Measurements from ENCODE around the gene TSPEAR.
"Not testable (repeated sequence)": the region's sequence is repeated elsewhere in the genome, so short reads cannot be mapped to it uniquely, and the experiment has no call there.

Gene TSPEAR

GRCh38 chr21:44485254-44485793 is 226.0 kb downstream of the TSPEAR start:
- Histone ChIP-seq H3K4me1 (ENCODE audit: control insufficient read depth, insufficient read depth, low read length) (no peaks in the 10 kb centered on the region), H3K4me3 (ENCODE audit: low read length) (no peak overlapping the region), H3K27ac (ENCODE audit: low read depth, low read length) (no peak overlapping the region), H3K36me3 (ENCODE audit: control insufficient read depth, insufficient read depth, low read length) (no peaks in the 10 kb centered on the region), H3K9ac (ENCODE audit: low read length) (no peak overlapping the region), H3K27me3 (ENCODE audit: control insufficient read depth, insufficient read depth, low read length) (peaks cover 2% of the 10 kb centered on the region)

GRCh38 chr21:44484498-44485253 is 226.7 kb downstream of the TSPEAR start:
- Histone ChIP-seq H3K27me3 (ENCODE audit: control insufficient read depth, insufficient read depth, low read length) (peaks cover 2% of the 10 kb centered on the region), H3K4me1 (ENCODE audit: control insufficient read depth, insufficient read depth, low read length) (no peaks in the 10 kb centered on the region), H3K27ac (ENCODE audit: low read depth, low read length) (no peak overlapping the region), H3K4me3 (ENCODE audit: low read length) (no peak overlapping the region), H3K36me3 (ENCODE audit: control insufficient read depth, insufficient read depth, low read length) (no peaks in the 10 kb centered on the region), H3K9ac (ENCODE audit: low read length) (no peak overlapping the region)

- Histone ChIP-seq H3K27ac (ENCODE audit: low read depth, low read length) (no peak overlapping the region), H3K4me1 (ENCODE audit: control insufficient read depth, insufficient read depth, low read length) (peaks cover 2% of the 10 kb centered on the region)
Observed at GRCh38 chr21:44483288-44484237, 227.8 kb downstream of the TSPEAR start.

GRCh38 chr21:44482581-44483287 is 228.6 kb downstream of the TSPEAR start:
- Histone ChIP-seq H3K27me3 (ENCODE audit: control insufficient read depth, insufficient read depth, low read length) (peaks cover 2% of the 10 kb centered on the region), H3K9ac (ENCODE audit: low read length) (no peak overlapping the region), H3K27ac (ENCODE audit: low read depth, low read length) (no peak overlapping the region), H3K36me3 (ENCODE audit: control insufficient read depth, insufficient read depth, low read length) (no peaks in the 10 kb centered on the region), H3K4me3 (ENCODE audit: low read length) (no peak overlapping the region), H3K4me1 (ENCODE audit: control insufficient read depth, insufficient read depth, low read length) (peaks cover 8% of the 10 kb centered on the region)

More at GRCh38 chr21:44483288-44484237, 227.8 kb downstream of the TSPEAR start:
- peaks cover 2% of the 10 kb centered on the region for H3K27me3 ChIP-seq (ENCODE audit: control insufficient read depth, insufficient read depth, low read length)
- no peak overlapping the region for H3K4me3 ChIP-seq (ENCODE audit: low read length)
- no peak overlapping the region for H3K9ac ChIP-seq (ENCODE audit: low read length)
- no peaks in the 10 kb centered on the region for H3K36me3 ChIP-seq (ENCODE audit: control insufficient read depth, insufficient read depth, low read length)

GRCh38 chr21:44480200-44481053 is 230.9 kb downstream of the TSPEAR start:
- H3K27me3 ChIP-seq (ENCODE audit: control insufficient read depth, insufficient read depth, low read length): peaks cover 2% of the 10 kb centered on the region
- H3K27ac ChIP-seq (ENCODE audit: low read depth, low read length): no peak overlapping the region
- no peak overlapping the region for H3K9ac ChIP-seq (ENCODE audit: low read length)
- H3K4me1 ChIP-seq (ENCODE audit: control insufficient read depth, insufficient read depth, low read length): peaks cover 10% of the 10 kb centered on the region
- H3K36me3 ChIP-seq (ENCODE audit: control insufficient read depth, insufficient read depth, low read length): no peaks in the 10 kb centered on the region
- no peak overlapping the region for H3K4me3 ChIP-seq (ENCODE audit: low read length)

GRCh38 chr21:44479556-44480199 is 231.7 kb downstream of the TSPEAR start:
- H3K36me3 ChIP-seq (ENCODE audit: control insufficient read depth, insufficient read depth, low read length); H3K27me3 ChIP-seq (ENCODE audit: control insufficient read depth, insufficient read depth, low read length); H3K9ac ChIP-seq (ENCODE audit: low read length); H3K4me3 ChIP-seq (ENCODE audit: low read length); H3K27ac ChIP-seq (ENCODE audit: low read depth, low read length): not testable (repeated sequence)
- peaks cover 10% of the 10 kb centered on the region for H3K4me1 ChIP-seq (ENCODE audit: control insufficient read depth, insufficient read depth, low read length)

- no peak overlapping the region for H3K9ac ChIP-seq (ENCODE audit: low read length)
- H3K4me3 ChIP-seq (ENCODE audit: low read length): no peak overlapping the region
- no peaks in the 10 kb centered on the region for H3K36me3 ChIP-seq (ENCODE audit: control insufficient read depth, insufficient read depth, low read length)
- H3K27ac ChIP-seq (ENCODE audit: low read depth, low read length): peak overlapping the region; percentile 74
- peaks cover 2% of the 10 kb centered on the region for H3K27me3 ChIP-seq (ENCODE audit: control insufficient read depth, insufficient read depth, low read length)
- peaks cover 10% of the 10 kb centered on the region for H3K4me1 ChIP-seq (ENCODE audit: control insufficient read depth, insufficient read depth, low read length)
Observed at GRCh38 chr21:44478801-44479167, 232.6 kb downstream of the TSPEAR start.

GRCh38 chr21:44478124-44478800 is 233.1 kb downstream of the TSPEAR start:
- no peaks in the 10 kb centered on the region for H3K36me3 ChIP-seq (ENCODE audit: control insufficient read depth, insufficient read depth, low read length)
- peaks cover 10% of the 10 kb centered on the region for H3K4me1 ChIP-seq (ENCODE audit: control insufficient read depth, insufficient read depth, low read length)
- H3K27me3 ChIP-seq (ENCODE audit: control insufficient read depth, insufficient read depth, low read length): peaks cover 2% of the 10 kb centered on the region
- H3K4me3 ChIP-seq (ENCODE audit: low read length): no peak overlapping the region
- H3K27ac ChIP-seq (ENCODE audit: low read depth, low read length): peak overlapping the region; percentile 74
- no peak overlapping the region for H3K9ac ChIP-seq (ENCODE audit: low read length)

- H3K9ac ChIP-seq (ENCODE audit: low read length): no peak overlapping the region
- no peaks in the 10 kb centered on the region for H3K36me3 ChIP-seq (ENCODE audit: control insufficient read depth, insufficient read depth, low read length)
- H3K4me3 ChIP-seq (ENCODE audit: low read length): no peak overlapping the region
- peak overlapping the region; percentile 74 for H3K27ac ChIP-seq (ENCODE audit: low read depth, low read length)
- H3K27me3 ChIP-seq (ENCODE audit: control insufficient read depth, insufficient read depth, low read length): peaks cover 2% of the 10 kb centered on the region
- peaks cover 10% of the 10 kb centered on the region for H3K4me1 ChIP-seq (ENCODE audit: control insufficient read depth, insufficient read depth, low read length)
Observed at GRCh38 chr21:44477712-44478111, 233.7 kb downstream of the TSPEAR start.

GRCh38 chr21:44477131-44477530 is 234.2 kb downstream of the TSPEAR start:
- peaks cover 2% of the 10 kb centered on the region for H3K27me3 ChIP-seq (ENCODE audit: control insufficient read depth, insufficient read depth, low read length)
- peak overlapping the region; percentile 74 for H3K27ac ChIP-seq (ENCODE audit: low read depth, low read length)
- H3K9ac ChIP-seq (ENCODE audit: low read length): no peak overlapping the region

More at GRCh38 chr21:44477131-44477530, 234.2 kb downstream of the TSPEAR start:
- H3K4me3 ChIP-seq (ENCODE audit: low read length): no peak overlapping the region
- H3K36me3 ChIP-seq (ENCODE audit: control insufficient read depth, insufficient read depth, low read length): no peaks in the 10 kb centered on the region
- peaks cover 10% of the 10 kb centered on the region for H3K4me1 ChIP-seq (ENCODE audit: control insufficient read depth, insufficient read depth, low read length)
